Adrenal gland (tissue), 12 donors: ENCODE data around the gene NCOA1. TPM values are rescaled to one million over a fixed set of nuclear protein-coding genes. Genes with fewer than 3 reads are reported as not detected.

Source experiments
- DNase-seq, 7 donors: peaks; one replicate each; pipeline ENCODE4 v3.0.0-alpha.2; 2019 to 2020
- H3K27ac ChIP-seq, 5 donors: fragments of 200-600 bp; sonication (generic) in 4 of 5; 1 replicate in 3 of 5; 2 replicates in 2 of 5; pipeline versions ENCODE4 v1.5.1 to v1.8.0; 2016 to 2020; ENCODE audit warnings: mild to moderate bottlenecking in 1 of 5
- H3K27me3 ChIP-seq: fragments of 200-600 bp; 2 replicates; pipeline ENCODE4 v1.8.0; 2021
- H3K36me3 ChIP-seq, 2 donors: fragments of 200-600 bp; replicated peaks in 1 of 2; 1 replicate in 1 of 2; 2 replicates in 1 of 2; pipeline versions ENCODE4 v1.5.1 to v1.8.0; 2018 to 2022
- H3K4me1 ChIP-seq, 2 donors: fragments of 200-600 bp; replicated peaks in 1 of 2; 1 replicate in 1 of 2; 2 replicates in 1 of 2; pipeline versions ENCODE4 v1.5.1 to v1.8.0; 2018 to 2021
- H3K4me3 ChIP-seq, 4 donors: fragments of 200-600 bp; sonication (generic) in 3 of 4; one replicate each; pipeline ENCODE4 v1.5.1; 2016 to 2018
- H3K9me3 ChIP-seq, 3 donors: fragments of 200-600 bp; sonication (generic) in 1 of 3; replicated peaks in 1 of 3; 1 replicate in 2 of 3; 2 replicates in 1 of 3; pipeline versions ENCODE4 v1.5.1 to v1.8.0; 2016 to 2021
- CTCF ChIP-seq, 6 experiments: fragments of 450-650 bp in 4 of 6; fragments of 200-600 bp in 2 of 6; sonication (generic) in 1 of 6; IDR thresholded peaks; 1 replicate in 5 of 6; 2 replicates in 1 of 6; pipeline versions ENCODE4 v1.5.1 to v1.8.0; 2016 to 2021; ENCODE audit warnings: antibody characterized with exemption in 6 of 6, mild to moderate bottlenecking in 2 of 6, moderate library complexity in 1 of 6
- POLR2A ChIP-seq, 2 donors: fragments of 450-650 bp; IDR thresholded peaks; one replicate each; pipeline ENCODE4 v1.6.1; 2017; ENCODE audit warnings: antibody characterized with exemption in 2 of 2, mild to moderate bottlenecking in 2 of 2, moderate library complexity in 1 of 2
- WGBS, 4 donors: extraction: QIAGEN DNeasy Blood & Tissue Kit in 2 of 4; methylation state at CpG; one replicate each; pipeline versions ENCODE4 v1.1.5 to v1.1.7; 2013 to 2017; 5-methylcytosine and 5-hydroxymethylcytosine counted together
- intact Hi-C, 2 donors: fragments of 100-400 bp; cut with DNase I; formaldehyde crosslinking; loops; one replicate each; pipeline versions ENCODE4 v1.14.1 to v1.15.0; 2022 to 2023
- polyA plus RNA-seq, 3 donors: library from polyadenylated mRNA; stranded (reverse); fragments of 200-250 nt in 2 of 3; fragments of 350-450 nt in 1 of 3; fragmentation: Illumina TruSeq in 1 of 3; extraction: RNeasy Lipid Tissue Mini Kit (QIAGEN cat#74804) in 1 of 3; gene quantifications; one replicate each; pipeline ENCODE4 v1.2.3, GENCODE V29; 2013 to 2014
- total RNA-seq, 9 donors: library from RNA; depleted of rRNA in 4 of 9; stranded (reverse); fragments of >200 nt in 4 of 9; fragments of 120-200 nt in 1 of 9; fragmentation: NEBNext Ultra II Directional in 1 of 9; extraction: Animal tissue kit (Norgen Biotek cat#: 25700) in 1 of 9; gene quantifications; one replicate each; pipeline versions ENCODE4 v1.1.0 to v1.2.4, GENCODE V29; 2013 to 2023
- donor health status: healthy with polysubstance abuse.
- donor health status: Bipolar disorder and iron deficiency.
- donor health status: DM: yes; HTN: yes; CAD: no.
- donor health status: DM: no; HTN: no; CAD: no.
- donor health status: DM: no; HTN: no; CAD: no.
- donor health status: DM: yes; HTN: yes; CAD: no.

NCOA1 gene
- total and polyA plus RNA-seq, 12 donors, result 13.6 to 85.5 (median 43.6) TPM

- WGBS, 4 donors, result 7 to 10% (median 9%) methylated on average over 16 of the region's 16 CpGs
- Histone ChIP-seq H3K9me3 (no peaks in the 10 kb centered on the region), H3K27ac (peak overlapping the region; percentile 55 to 99 (median 84)), H3K36me3 (no peaks in the 10 kb centered on the region), H3K4me3 (peak overlapping the region in 3 of 4 donors; percentile 68 to 98 (median 93)), H3K4me1 (peaks cover 7 to 47% of the 10 kb centered on the region in 2 donors), H3K27me3 (no peaks in the 10 kb centered on the region)
- peak; percentile 24 to 62 (median 36) for DNase-seq
- TF ChIP-seq POLR2A (IDR thresholded peaks at IDR 0.05), result peak in 1 of 2 donors; percentile 34
- no peak for TF ChIP-seq CTCF (IDR thresholded peaks at IDR 0.05)
- intact Hi-C loops, result loop anchor here in 1 of 2 donors (10.0 kb wide), 1 partner anchor 302 kb away; the partner anchor contains the start of genes CENPO and PTRHD1
Measured at GRCh38 chr2:24492421-24493279, 1.6 kb downstream of the NCOA1 start.

- no peak for DNase-seq
- intact Hi-C loops, result loop anchor here in 1 of 2 donors (10.0 kb wide), 1 partner anchor 301 kb away; the partner anchor contains the start of genes CENPO and PTRHD1
- H3K4me3 ChIP-seq, result peak overlapping the region in 1 of 4 donors; percentile 93
Measured at GRCh38 chr2:24493713-24494112, 2.7 kb downstream of the NCOA1 start.

GRCh38 chr2:24494410-24494809 lies 3.4 kb downstream of the NCOA1 start:
- DNase-seq, result no peak
- no peaks in the 10 kb centered on the region for H3K36me3 ChIP-seq
- 87 to 92% (median 90%) methylated on average over 7 of the region's 7 CpGs for WGBS, 4 donors
- H3K9me3 ChIP-seq, result no peaks in the 10 kb centered on the region
- H3K27me3 ChIP-seq, result no peaks in the 10 kb centered on the region
- peaks cover 7 to 48% of the 10 kb centered on the region in 2 donors for H3K4me1 ChIP-seq
- no peak for TF ChIP-seq CTCF (IDR thresholded peaks at IDR 0.05)
- H3K4me3 ChIP-seq, result peak overlapping the region in 1 of 4 donors; percentile 93
- H3K27ac ChIP-seq, result no peak overlapping the region
- intact Hi-C loops, result loop anchor here in 1 of 2 donors (10.0 kb wide), 1 partner anchor 300 kb away; the partner anchor contains the start of genes CENPO and PTRHD1

More at GRCh38 chr2:24493713-24494112, 2.7 kb downstream of the NCOA1 start:
- no peaks in the 10 kb centered on the region for H3K36me3 ChIP-seq
- H3K4me1 ChIP-seq, result peaks cover 7 to 48% of the 10 kb centered on the region in 2 donors
- no peak for TF ChIP-seq POLR2A (IDR thresholded peaks at IDR 0.05)
- peak overlapping the region in 1 of 5 donors; percentile 90 for H3K27ac ChIP-seq
- no peaks in the 10 kb centered on the region for H3K9me3 ChIP-seq
- 50 to 73% (median 67%) methylated on average over 1 of the region's 1 CpG for WGBS, 4 donors
- no peaks in the 10 kb centered on the region for H3K27me3 ChIP-seq

GRCh38 chr2:24495451-24495850 lies 4.4 kb downstream of the NCOA1 start:
- TF ChIP-seq CTCF (IDR thresholded peaks at IDR 0.05) (no peak), POLR2A (IDR thresholded peaks at IDR 0.05) (no peak)
- no peaks in the 10 kb centered on the region for H3K36me3 ChIP-seq
- WGBS, 4 donors, result 57 to 67% (median 61%) methylated on average over 4 of the region's 4 CpGs
- intact Hi-C loops, result loop anchor here in 1 of 2 donors (10.0 kb wide), 1 partner anchor 299 kb away; the partner anchor contains the start of genes CENPO and PTRHD1
- H3K27ac ChIP-seq, result no peak overlapping the region
- no peaks in the 10 kb centered on the region for H3K27me3 ChIP-seq
- peaks cover 7 to 43% of the 10 kb centered on the region in 2 donors for H3K4me1 ChIP-seq
- no peak overlapping the region for H3K4me3 ChIP-seq
- no peaks in the 10 kb centered on the region for H3K9me3 ChIP-seq
- no peak for DNase-seq
